Measurements from ENCODE around the gene VPS8. TPM values are rescaled to one million over a fixed set of nuclear protein-coding genes. Genes with fewer than 3 reads are reported as not detected.

Gene VPS8
- total and polyA plus RNA-seq, 4 donors: 4.2 to 34.9 (median 22.9) TPM

GRCh38 chr3:184770541-184770940 lies 41.4 kb upstream of the VPS8 start:
- DNase-seq (ENCODE audit: low spot score): no peak
- WGBS: 81% methylated on average over 12 of the region's 12 CpGs
- TF ChIP-seq HNF4G (IDR thresholded peaks at IDR 0.05): no peak
- TF ChIP-seq FOXA1 (IDR thresholded peaks at IDR 0.05): no peak
- no peak for TF ChIP-seq EGR1 (IDR thresholded peaks at IDR 0.05; ENCODE audit: low read depth in 2 of 2)
- TF ChIP-seq HNF4A (conservative IDR thresholded peaks at IDR 0.05): no peak
- TF ChIP-seq REST (IDR thresholded peaks at IDR 0.05): no peak
- TF ChIP-seq YY1 (IDR thresholded peaks at IDR 0.05): no peak
- TF ChIP-seq, protein P1, sequence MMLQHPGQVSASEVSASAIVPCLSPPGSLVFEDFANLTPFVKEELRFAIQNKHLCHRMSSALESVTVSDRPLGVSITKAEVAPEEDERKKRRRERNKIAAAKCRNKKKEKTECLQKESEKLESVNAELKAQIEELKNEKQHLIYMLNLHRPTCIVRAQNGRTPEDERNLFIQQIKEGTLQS (IDR thresholded peaks at IDR 0.05): no peak
- TF ChIP-seq NR2F2 (IDR thresholded peaks at IDR 0.05): no peak
- TF ChIP-seq JUND (IDR thresholded peaks at IDR 0.05): no peak
- TF ChIP-seq, protein P2, sequence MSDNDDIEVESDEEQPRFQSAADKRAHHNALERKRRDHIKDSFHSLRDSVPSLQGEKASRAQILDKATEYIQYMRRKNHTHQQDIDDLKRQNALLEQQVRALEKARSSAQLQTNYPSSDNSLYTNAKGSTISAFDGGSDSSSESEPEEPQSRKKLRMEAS (IDR thresholded peaks at IDR 0.05): no peak
- TF ChIP-seq RAD21 (IDR thresholded peaks at IDR 0.05): no peak
- TF ChIP-seq, protein P3, sequence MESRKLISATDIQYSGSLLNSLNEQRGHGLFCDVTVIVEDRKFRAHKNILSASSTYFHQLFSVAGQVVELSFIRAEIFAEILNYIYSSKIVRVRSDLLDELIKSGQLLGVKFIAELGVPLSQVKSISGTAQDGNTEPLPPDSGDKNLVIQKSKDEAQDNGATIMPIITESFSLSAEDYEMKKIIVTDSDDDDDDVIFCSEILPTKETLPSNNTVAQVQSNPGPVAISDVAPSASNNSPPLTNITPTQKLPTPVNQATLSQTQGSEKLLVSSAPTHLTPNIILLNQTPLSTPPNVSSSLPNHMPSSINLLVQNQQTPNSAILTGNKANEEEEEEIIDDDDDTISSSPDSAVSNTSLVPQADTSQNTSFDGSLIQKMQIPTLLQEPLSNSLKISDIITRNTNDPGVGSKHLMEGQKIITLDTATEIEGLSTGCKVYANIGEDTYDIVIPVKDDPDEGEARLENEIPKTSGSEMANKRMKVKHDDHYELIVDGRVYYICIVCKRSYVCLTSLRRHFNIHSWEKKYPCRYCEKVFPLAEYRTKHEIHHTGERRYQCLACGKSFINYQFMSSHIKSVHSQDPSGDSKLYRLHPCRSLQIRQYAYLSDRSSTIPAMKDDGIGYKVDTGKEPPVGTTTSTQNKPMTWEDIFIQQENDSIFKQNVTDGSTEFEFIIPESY (IDR thresholded peaks at IDR 0.05): no peak
- no peak for TF ChIP-seq GABPA (IDR thresholded peaks at IDR 0.05 in 1 of 2, conservative IDR thresholded peaks at IDR 0.05 in 1 of 2)
- no peak for TF ChIP-seq FOXA2 (IDR thresholded peaks at IDR 0.05)
- TF ChIP-seq SP1 (IDR thresholded peaks at IDR 0.05): no peak
- no peak for TF ChIP-seq CTCF (IDR thresholded peaks at IDR 0.05; ENCODE audit: low read depth, low read length, missing input control)
- TF ChIP-seq TAF1 (conservative IDR thresholded peaks at IDR 0.05): no peak
- TF ChIP-seq RXRA (IDR thresholded peaks at IDR 0.05): no peak
- no peaks in the 10 kb centered on the region for H3K9me3 ChIP-seq (ENCODE audit: control insufficient read depth in 4 of 4, low read length in 3 of 4)
- peaks cover 0 to 2% (median under 1%) of the 10 kb centered on the region in 4 donors for H3K27me3 ChIP-seq (ENCODE audit: control insufficient read depth in 4 of 4, insufficient read depth in 4 of 4, low read length in 3 of 4)
- H3K9ac ChIP-seq (ENCODE audit: low read depth in 1 of 2, low read length in 2 of 2): no peak overlapping the region
- no peak overlapping the region for H3K27ac ChIP-seq (ENCODE audit: low read depth in 1 of 2, low read length in 2 of 2)
- H3K4me3 ChIP-seq (ENCODE audit: low read depth in 1 of 3, low read length in 3 of 3): no peak overlapping the region
- H3K4me1 ChIP-seq (ENCODE audit: control insufficient read depth in 4 of 4, insufficient read depth in 4 of 4, low read length in 3 of 4): no peaks in the 10 kb centered on the region
- H3K36me3 ChIP-seq (ENCODE audit: control insufficient read depth in 4 of 4, insufficient read depth in 3 of 4, low read depth in 1 of 4, low read length in 3 of 4): no peaks in the 10 kb centered on the region

Measured in liver (tissue), 9 donors.